ENCODE data around the gene TRMU.

- TF ChIP-seq TBP (IDR thresholded peaks at IDR 0.05; ENCODE audit: low read depth, low read length): no peak
- TF ChIP-seq EGR1 (IDR thresholded peaks at IDR 0.05; ENCODE audit: borderline replicate concordance, low read depth, low read length): no peak
- TF ChIP-seq, protein P1, sequence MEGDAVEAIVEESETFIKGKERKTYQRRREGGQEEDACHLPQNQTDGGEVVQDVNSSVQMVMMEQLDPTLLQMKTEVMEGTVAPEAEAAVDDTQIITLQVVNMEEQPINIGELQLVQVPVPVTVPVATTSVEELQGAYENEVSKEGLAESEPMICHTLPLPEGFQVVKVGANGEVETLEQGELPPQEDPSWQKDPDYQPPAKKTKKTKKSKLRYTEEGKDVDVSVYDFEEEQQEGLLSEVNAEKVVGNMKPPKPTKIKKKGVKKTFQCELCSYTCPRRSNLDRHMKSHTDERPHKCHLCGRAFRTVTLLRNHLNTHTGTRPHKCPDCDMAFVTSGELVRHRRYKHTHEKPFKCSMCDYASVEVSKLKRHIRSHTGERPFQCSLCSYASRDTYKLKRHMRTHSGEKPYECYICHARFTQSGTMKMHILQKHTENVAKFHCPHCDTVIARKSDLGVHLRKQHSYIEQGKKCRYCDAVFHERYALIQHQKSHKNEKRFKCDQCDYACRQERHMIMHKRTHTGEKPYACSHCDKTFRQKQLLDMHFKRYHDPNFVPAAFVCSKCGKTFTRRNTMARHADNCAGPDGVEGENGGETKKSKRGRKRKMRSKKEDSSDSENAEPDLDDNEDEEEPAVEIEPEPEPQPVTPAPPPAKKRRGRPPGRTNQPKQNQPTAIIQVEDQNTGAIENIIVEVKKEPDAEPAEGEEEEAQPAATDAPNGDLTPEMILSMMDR (IDR thresholded peaks at IDR 0.05; ENCODE audit: control extremely low read depth in 1 of 3, insufficient read depth in 1 of 3, low read depth in 1 of 3, low read length in 3 of 3): no peak
- TF ChIP-seq CEBPB (IDR thresholded peaks at IDR 0.05; ENCODE audit: low read depth, low read length): no peak
- no peak for TF ChIP-seq POLR2AphosphoS5 (IDR thresholded peaks at IDR 0.05; ENCODE audit: low read depth, low read length)
- TF ChIP-seq EZH2 (IDR thresholded peaks at IDR 0.05; ENCODE audit: low read depth, low read length, severe bottlenecking): no peak
Observed at GRCh38 chr22:46347646-46348045, 12.1 kb downstream of the TRMU start.
